CD4-positive, alpha-beta T cell treated with Interleukin-6 at 100 ng/mL for 8 hours (primary cell): ENCODE measurements around the gene SDK1.

Source experiments
- DNase-seq: peaks from one replicate; pipeline ENCODE4 v3.0.0-alpha.2; 2020; ENCODE audit warnings: mixed read lengths, low spot score

SDK1 gene

DNA sequence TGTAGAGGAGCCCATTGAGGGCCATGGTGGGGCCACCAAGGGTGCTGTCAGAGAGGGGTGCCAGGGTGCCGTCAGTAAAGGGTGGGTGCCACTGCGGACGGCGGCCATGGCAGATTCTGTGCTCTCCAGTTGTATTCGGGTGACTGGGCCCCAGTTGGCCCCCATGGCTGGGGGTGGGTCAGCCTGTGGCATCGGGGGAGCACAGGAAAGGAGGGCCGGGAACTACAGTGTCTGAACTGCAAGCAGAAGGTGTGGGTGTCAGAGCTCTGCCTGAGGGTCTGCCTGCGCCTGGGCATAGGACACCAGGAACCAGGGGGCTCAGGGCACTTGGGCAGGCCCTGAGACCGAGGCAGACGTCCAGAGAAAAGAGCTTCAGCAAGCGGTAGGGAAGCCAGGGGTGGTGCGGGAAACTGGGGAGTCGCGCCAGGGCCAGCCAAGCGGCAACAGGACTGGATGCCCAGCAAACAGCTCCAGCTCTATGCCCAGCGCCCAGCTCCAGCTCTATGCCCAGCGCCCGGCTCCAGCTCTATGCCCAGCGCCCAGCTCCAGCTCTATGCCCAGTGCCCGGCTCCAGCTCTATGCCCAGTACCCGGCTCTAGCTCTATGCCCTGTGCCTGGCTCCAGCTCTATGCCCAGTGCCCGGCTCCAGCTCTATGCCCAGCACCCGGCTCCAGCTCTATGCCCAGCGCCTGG, 878.8 kb downstream of the SDK1 start:
- DNase-seq, result no peak

DNA sequence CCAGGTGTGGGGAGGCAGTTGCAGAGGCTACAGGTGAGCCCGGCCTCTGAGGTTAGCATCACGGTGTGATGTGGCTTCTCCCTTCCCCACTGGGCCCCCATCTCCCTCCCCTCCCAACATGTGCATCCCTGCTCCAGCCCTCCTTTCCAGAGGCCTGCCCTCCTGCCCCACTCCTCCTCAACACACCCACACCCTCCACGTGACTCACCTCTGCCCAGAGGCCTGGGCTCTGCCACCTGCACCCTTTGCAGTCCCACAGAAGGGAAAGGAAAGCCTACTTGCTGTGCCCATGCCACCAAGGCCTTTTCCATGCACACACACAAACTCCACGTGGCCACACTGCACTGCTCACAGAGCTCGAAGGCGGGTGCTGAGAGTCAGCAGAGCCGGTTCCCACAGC, 880.4 kb downstream of the SDK1 start:
- no peak for DNase-seq

GRCh38 chr7:4182605-4183300, 881.7 kb downstream of the SDK1 start:
- DNase-seq, result no peak

DNA sequence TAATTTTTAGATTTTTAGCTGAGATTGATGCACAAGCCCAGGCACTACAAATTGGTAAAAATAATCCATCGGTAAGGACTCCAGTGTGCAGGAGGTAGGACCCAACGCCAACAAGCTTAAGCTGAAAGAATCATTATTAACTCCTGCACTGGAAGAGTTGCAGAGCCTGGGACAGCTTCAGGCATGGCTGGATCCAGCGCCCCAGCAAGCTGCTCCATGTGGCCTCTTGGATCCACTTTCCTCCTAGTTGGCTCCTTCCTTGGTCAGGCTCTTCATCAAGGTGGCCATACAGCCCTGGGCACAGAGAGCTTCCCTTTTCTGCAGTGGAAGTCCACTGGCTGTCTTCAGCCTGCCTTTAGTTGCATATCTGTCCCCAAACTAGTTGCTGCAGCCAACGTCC, 883.6 kb downstream of the SDK1 start:
- no peak for DNase-seq

- DNase-seq, result no peak
Observed at GRCh38 chr7:4185136-4185535, 884.1 kb downstream of the SDK1 start.

GRCh38 chr7:4185721-4186512, 884.9 kb downstream of the SDK1 start:
- no peak for DNase-seq

DNA sequence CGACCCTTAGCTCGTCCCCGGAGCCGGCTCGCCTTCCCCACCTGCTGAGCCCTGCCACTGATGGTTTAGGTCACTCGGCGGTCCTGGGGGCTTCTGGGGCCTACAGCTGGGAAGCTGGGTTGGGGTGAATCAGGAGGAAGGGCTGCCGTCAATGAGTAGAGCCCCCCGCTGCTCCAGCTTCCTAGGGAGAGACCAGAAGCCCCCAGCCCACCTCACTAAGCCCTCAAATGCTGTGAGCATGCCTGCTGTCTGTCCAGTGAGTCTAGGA, 885.4 kb downstream of the SDK1 start:
- no peak for DNase-seq

DNA sequence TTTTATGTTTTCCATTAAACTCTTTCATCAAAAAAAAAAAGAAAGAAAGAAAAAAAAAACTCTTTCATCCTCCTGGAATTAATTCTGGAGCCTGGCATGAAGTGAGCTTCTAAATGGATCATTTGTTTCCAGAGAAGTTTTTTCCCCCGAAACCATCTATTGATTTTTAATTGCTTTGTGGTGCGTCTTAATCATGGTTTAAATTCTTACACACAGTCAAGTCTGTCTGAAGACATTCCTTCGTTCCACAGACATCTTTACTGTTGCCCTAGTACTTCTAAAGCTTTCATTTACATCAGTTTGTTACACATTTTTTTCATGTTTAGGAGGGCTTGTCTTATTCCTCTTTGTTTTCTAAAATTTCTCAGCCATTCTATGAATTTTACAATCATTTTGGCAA, 887.6 kb downstream of the SDK1 start:
- DNase-seq, result no peak

- no peak for DNase-seq
Observed at GRCh38 chr7:4189131-4189570, 888.1 kb downstream of the SDK1 start.

DNA sequence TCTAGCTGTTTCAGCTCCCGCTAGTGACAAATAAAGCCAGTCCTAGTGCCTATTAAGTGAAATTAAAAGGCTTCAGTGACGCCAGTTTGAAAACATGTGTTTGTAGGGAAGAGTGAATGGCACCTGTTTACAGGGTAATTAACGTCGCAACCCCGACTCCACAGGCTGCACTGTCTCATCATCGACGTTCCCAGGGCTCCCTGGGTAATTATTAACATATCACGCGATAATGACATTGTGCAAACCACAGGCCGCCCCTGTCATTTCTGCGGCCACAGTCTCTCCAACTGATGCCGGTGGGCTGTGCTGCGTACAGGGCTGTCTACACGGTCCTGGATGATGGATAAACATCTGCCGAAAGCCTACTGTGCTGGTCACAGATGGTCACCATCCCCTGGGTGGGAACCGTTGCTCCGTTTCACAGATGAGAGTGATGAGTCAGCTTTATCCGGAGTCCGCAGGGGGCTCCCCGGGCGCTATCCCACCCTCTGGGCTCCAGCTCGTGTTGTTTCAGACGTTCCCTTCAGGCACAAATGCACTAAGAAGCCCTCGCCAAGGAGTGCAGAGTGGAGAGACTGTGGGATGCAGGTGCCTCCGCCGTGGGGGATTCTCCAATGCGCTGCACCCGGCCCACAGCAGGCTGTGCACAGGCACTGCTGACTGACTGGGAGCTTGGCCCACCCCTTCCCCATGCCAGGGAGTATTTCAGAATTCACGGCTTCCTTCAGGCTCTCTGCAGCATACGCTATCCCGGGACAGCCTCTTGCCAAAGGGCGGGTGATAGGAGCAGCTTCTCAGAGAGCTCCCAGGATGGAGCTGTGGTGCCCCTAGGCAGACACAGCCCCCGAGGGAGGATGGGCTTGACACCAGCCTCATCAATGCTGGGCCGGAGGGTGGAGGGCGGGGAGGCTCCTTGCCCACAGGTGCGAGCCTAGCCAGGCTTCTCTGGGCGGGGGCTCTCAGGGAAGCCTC, 889.2 kb downstream of the SDK1 start:
- no peak for DNase-seq

DNA sequence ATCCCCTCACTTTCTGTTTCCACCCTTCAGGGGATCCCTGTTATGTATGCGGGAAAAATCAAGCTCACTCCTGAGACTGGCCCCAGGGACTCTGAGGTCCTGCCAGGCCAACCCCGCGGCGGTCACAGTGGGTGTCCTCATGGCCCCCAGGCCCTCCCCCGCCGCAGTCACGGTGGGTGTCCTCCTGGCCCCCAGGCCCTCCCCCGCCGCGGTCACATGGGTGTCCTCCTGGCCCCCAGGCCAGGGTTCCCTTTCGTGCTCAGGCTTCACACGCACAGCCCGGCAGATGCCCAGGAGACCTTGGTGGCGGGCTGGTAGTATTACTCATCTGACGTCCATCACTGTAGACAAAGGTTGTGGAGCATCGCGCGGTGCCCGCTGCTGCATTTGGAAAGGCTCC, 890.0 kb downstream of the SDK1 start:
- no peak for DNase-seq

DNA sequence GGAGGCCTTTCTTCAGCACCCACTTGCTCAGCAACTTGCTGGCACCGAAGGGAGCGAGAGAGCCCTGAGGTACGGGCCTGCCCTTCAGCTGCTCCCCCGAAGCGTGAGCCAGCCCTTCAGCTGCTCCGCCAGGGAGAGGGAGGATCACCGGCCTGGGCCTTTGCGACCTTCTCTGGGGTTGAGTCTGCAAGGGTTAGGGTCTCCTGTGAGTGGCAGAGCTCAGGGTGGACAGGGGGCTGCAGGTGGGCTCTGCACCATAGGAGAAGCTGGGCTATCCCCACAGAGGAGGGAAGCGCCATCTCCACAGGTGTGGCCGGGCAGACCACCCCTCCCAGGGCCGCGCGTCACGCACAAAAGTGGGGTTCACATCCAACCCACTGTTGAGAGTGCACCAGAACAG, 890.5 kb downstream of the SDK1 start:
- no peak for DNase-seq

DNA sequence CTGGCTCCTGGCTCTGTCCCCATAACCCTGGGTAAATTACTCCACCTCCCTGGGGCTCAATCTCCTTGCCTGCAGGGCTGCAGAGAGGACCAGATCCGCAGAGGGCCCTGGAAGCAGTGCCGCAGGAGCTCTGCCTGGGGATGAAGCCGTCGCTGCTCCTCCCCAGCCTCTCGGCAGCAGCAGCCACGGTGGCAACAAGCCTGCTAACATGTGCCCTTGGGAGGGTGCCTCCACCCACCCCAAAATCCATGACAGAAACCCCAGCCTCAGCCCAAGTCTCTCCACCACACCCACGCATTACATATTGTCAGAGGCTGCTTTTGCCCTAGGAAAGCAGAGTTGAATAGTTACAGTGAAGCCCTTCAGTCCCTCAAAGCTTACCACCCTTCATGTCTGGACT, 894.6 kb downstream of the SDK1 start:
- no peak for DNase-seq

GRCh38 chr7:4196121-4196819, 895.2 kb downstream of the SDK1 start:
- DNase-seq, result no peak

DNA sequence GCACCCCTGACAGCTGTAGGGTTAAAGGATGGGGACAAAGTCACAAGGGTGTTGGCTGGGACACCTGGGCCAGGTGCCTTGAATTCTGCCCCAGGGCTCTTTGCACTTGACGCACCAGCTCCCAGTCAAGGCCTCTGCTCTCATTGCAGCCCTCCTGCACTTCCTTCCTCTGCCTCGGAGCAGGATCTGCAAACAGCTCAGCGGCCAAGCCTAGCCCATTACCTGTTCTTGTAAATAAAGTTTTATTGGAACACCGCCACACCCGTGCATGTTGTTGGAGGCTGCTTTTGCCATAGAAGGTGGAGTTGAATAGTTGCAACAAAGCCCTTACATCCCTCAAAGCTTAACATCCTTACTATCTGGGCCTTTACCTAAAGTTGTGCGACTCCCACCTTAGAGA, 897.2 kb downstream of the SDK1 start:
- DNase-seq, result no peak

DNA sequence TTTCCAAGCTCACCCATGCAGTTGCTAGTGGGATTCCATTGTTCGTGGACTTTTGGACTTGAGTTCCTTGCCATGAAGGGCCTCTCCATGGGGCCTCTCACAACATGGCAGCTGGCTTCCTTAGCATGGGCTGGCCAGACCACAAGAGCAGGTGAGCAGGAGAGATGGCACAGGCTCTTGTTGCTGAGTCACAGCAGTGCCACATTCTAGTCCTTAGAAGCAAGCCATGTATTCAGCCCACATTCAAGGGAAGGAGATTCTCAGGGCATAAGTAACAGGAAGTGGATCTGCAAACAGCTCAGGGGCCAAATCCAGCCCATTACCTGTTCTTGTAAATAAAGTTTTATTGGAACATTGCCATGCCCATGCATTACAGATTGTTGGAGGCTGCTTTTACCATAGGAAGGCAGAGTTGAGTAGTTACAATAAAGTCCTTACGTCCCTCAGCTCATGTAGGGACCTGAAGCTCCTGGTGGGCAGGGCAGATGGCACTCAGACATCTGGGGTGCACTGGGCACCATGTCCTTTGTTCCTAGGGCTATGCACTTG, 899.6 kb downstream of the SDK1 start:
- no peak for DNase-seq

DNA sequence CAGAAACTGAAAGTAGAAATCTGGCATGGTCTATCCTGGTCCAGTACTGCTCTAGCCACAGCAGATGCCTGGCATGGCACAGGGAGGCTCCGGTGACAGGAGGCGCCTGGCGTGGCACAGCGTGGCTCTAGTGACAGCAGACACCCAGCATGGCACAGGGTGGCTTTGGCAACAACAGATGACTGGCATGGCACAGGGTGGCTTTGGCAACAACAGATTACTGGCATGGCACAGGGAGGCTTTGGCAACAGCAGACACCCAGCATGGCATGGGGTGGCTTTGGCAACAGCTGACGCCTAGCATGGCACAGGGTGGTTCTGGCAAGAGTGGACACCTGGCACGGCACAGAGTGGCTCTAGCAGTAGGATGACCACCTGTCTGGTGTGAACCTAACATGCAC, 900.5 kb downstream of the SDK1 start:
- DNase-seq, result no peak

- DNase-seq, result no peak
Observed at GRCh38 chr7:4202154-4202736, 901.2 kb downstream of the SDK1 start.

GRCh38 chr7:4202954-4203353, 901.9 kb downstream of the SDK1 start:
- DNase-seq, result no peak

- DNase-seq, result no peak
Observed at GRCh38 chr7:4203626-4204512, 902.8 kb downstream of the SDK1 start.
